ENCODE data around the gene ST3GAL2.

- TF ChIP-seq ZFP30 (CRISPR knock-in tag; IDR thresholded peaks at IDR 0.05) = no peak
- no peak for TF ChIP-seq PPARA (CRISPR knock-in tag; IDR thresholded peaks at IDR 0.05; ENCODE audit: borderline replicate concordance)
- TF ChIP-seq ZFP3 (CRISPR knock-in tag; IDR thresholded peaks at IDR 0.05) = no peak
- no peak for TF ChIP-seq ZC3H10 (CRISPR knock-in tag; IDR thresholded peaks at IDR 0.05)
- TF ChIP-seq GLIS3 (CRISPR knock-in tag; IDR thresholded peaks at IDR 0.05) = no peak
- TF ChIP-seq ESRRG (CRISPR knock-in tag; IDR thresholded peaks at IDR 0.05) = no peak
- TF ChIP-seq RARB (CRISPR knock-in tag; IDR thresholded peaks at IDR 0.05) = no peak
Measured at GRCh38 chr16:70442344-70442743, 3.4 kb upstream of the ST3GAL2 start.

Data from SK-N-SH treated with all-trans-retinoic acid at 6 μM for 48 hours (cell line).